Measurements from ENCODE around the gene ORM2. TPM values are rescaled to one million over a fixed set of nuclear protein-coding genes. Genes with fewer than 3 reads are reported as not detected.

ORM2 gene
- total and polyA plus RNA-seq, 2 of the 13 experiments (the other 11 are each of a cell fraction or from before 2014, with no cell fraction given): 565 to 824 TPM

DNA sequence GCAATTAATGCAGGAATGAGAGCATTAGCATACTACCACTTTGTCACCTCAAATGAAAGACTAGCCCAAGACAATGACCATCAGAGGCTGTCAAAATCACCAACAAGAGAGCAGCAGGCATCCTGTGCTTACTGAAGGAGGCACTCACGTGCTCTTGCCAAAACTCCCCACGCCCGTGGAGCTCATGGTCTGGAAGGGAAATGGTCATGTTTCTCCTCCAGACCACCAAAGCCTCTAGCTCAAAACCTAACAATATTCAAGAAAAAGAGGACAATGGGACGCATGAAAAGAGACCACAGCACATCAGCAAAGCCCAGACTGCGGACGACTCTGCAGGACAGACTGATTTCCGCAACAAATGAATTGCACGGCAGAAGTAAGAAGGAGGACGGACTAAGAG, 45.3 kb downstream of the ORM2 start:
- in situ Hi-C loops (cut with HindIII; ENCODE audit: extremely low pct_ligation_motif_present, low pct_unique_long_range_greater_than_20kb): no loop called here
- TF ChIP-seq ZNF225 (CRISPR knock-in tag; IDR thresholded peaks at IDR 0.05) (no peak), ATF7-NPFF (CRISPR knock-in tag; IDR thresholded peaks at IDR 0.05; ENCODE audit: low read depth) (no peak), SIX1 (CRISPR knock-in tag; IDR thresholded peaks at IDR 0.05; ENCODE audit: borderline replicate concordance) (no peak), NCOA1 (CRISPR knock-in tag; IDR thresholded peaks at IDR 0.05) (no peak), ZNF264 (CRISPR knock-in tag; IDR thresholded peaks at IDR 0.05) (no peak), ZBTB21 (CRISPR knock-in tag; IDR thresholded peaks at IDR 0.05) (no peak), AHDC1 (CRISPR knock-in tag; IDR thresholded peaks at IDR 0.05; ENCODE audit: borderline replicate concordance) (no peak)
- TF ChIP-seq, protein P1, sequence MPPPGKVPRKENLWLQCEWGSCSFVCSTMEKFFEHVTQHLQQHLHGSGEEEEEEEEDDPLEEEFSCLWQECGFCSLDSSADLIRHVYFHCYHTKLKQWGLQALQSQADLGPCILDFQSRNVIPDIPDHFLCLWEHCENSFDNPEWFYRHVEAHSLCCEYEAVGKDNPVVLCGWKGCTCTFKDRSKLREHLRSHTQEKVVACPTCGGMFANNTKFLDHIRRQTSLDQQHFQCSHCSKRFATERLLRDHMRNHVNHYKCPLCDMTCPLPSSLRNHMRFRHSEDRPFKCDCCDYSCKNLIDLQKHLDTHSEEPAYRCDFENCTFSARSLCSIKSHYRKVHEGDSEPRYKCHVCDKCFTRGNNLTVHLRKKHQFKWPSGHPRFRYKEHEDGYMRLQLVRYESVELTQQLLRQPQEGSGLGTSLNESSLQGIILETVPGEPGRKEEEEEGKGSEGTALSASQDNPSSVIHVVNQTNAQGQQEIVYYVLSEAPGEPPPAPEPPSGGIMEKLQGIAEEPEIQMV (CRISPR knock-in tag; IDR thresholded peaks at IDR 0.05; ENCODE audit: low read depth): no peak
- no peak for FAIRE-seq
- intact Hi-C loops (cut with micrococcal nuclease; ENCODE audit: unreplicated experiment): no loop called here
- 93% methylated on average over 9 of the region's 9 CpGs for WGBS (ENCODE audit: low lambda C conversion rate)
- no peak overlapping the region for H3K4me2 ChIP-seq (ENCODE audit: low read depth, low read length)
- no peaks in the 10 kb centered on the region for H3K27me3 ChIP-seq (ENCODE audit: control insufficient read depth in 1 of 2, insufficient read depth in 2 of 2, low read length in 2 of 2)
- no TSS peak for BruUV-seq (replicated peaks)
- no peak overlapping the region for H3K4me3 ChIP-seq (replicated peaks in 1 of 3; ENCODE audit: insufficient read depth in 1 of 3, low read depth in 2 of 3, low read length in 3 of 3)
- no peaks in the 10 kb centered on the region for H3K9me3 ChIP-seq (ENCODE audit: low read length)
- ATAC-seq: no peak
- ChIA-PET POLR2A (no interaction called here), CTCF (ENCODE audit: low intra/inter-chr PET ratio, low total read pairs) (no interaction called here)
- no peak for DNase-seq (ENCODE audit: low spot score)
- peaks cover 2 to 7% of the 10 kb centered on the region in 2 experiments; a peak in 2 of 5 replicates for H3K36me3 ChIP-seq (replicated peaks in 1 of 2; ENCODE audit: control insufficient read depth in 1 of 2, insufficient read depth in 2 of 2, low read length in 2 of 2)
- H3K9ac ChIP-seq (ENCODE audit: insufficient read depth, low read depth, low read length): no peak overlapping the region
- H3K79me2 ChIP-seq (ENCODE audit: insufficient read depth, low read length): no peaks in the 10 kb centered on the region
- no peaks in the 10 kb centered on the region for H4K20me1 ChIP-seq (ENCODE audit: insufficient read depth, low read length)
- H3K4me1 ChIP-seq (ENCODE audit: insufficient read depth, low read length): peaks cover 7% of the 10 kb centered on the region
- H3K27ac ChIP-seq (ENCODE audit: extremely low read length, insufficient read depth, low read length): no peak overlapping the region
- no peak overlapping the region for H2AFZ ChIP-seq (ENCODE audit: low read length)

Measured in HepG2 (cell line).